Neural progenitor cell (in vitro differentiated cells): Measurements from ENCODE around the gene NUDT5. TPM values are rescaled to one million over a fixed set of nuclear protein-coding genes. Genes with fewer than 3 reads are reported as not detected.

ENCODE experiments used
- DNase-seq: peaks from one replicate; pipeline ENCODE4 v3.0.0-alpha.2; 2016; ENCODE audit warnings: low spot score
- H2AFZ ChIP-seq: fragments of 200-600 bp; sonication (generic); replicated peaks from 2 replicates; pipeline ENCODE4 v1.6.1; 2016; ENCODE audit warnings: antibody characterized with exemption
- H3F3A ChIP-seq: fragments of 200-600 bp; sonication (generic); 2 replicates; pipeline ENCODE4 v1.6.1; 2016; ENCODE audit warnings: antibody characterized with exemption, low read depth
- H3K27ac ChIP-seq: fragments of 200-600 bp; sonication (generic); 2 replicates; pipeline ENCODE4 v1.5.1; 2016; ENCODE audit warnings: mild to moderate bottlenecking
- H3K27me3 ChIP-seq: fragments of 200-600 bp; sonication (generic); 2 replicates; pipeline ENCODE4 v1.6.1; 2016; ENCODE audit warnings: mild to moderate bottlenecking, moderate library complexity
- H3K36me3 ChIP-seq: fragments of 200-600 bp; sonication (generic); 2 replicates; pipeline ENCODE4 v1.5.1; 2016
- H3K4me1 ChIP-seq: fragments of 200-600 bp; sonication (generic); 2 replicates; pipeline ENCODE4 v1.6.1; 2016; ENCODE audit warnings: mixed run types
- H3K4me2 ChIP-seq: fragments of 200-600 bp; sonication (generic); 2 replicates; pipeline ENCODE4 v1.6.1; 2016
- H3K4me3 ChIP-seq: fragments of 200-600 bp; sonication (generic); 2 replicates; pipeline ENCODE4 v1.5.1; 2016
- H3K79me2 ChIP-seq: fragments of 200-600 bp; sonication (generic); 2 replicates; pipeline ENCODE4 v1.6.1; 2016; ENCODE audit warnings: low read depth
- H3K9ac ChIP-seq: fragments of 200-600 bp; sonication (generic); 2 replicates; pipeline ENCODE4 v1.6.1; 2016
- H3K9me3 ChIP-seq: fragments of 200-600 bp; sonication (generic); 2 replicates; pipeline ENCODE4 v1.5.1; 2016; ENCODE audit warnings: low read depth
- H4K20me1 ChIP-seq: fragments of 200-600 bp; sonication (generic); 2 replicates; pipeline ENCODE4 v1.6.1; 2016; ENCODE audit warnings: low read depth
- H3K27ac Mint-ChIP-seq: 3 replicates; pipeline ENCODE4 v1.8.0; 2021; ENCODE audit warnings: mixed read lengths
- H3K27me3 Mint-ChIP-seq: 2 replicates; pipeline ENCODE4 v1.8.0; 2022; ENCODE audit warnings: low read depth, mild to moderate bottlenecking, inconsistent platforms, moderate library complexity, mixed read lengths; ENCODE audit not compliant: insufficient read depth
- H3K36me3 Mint-ChIP-seq: 3 replicates; pipeline ENCODE4 v1.8.0; 2021; ENCODE audit warnings: mixed read lengths
- H3K4me1 Mint-ChIP-seq: 3 replicates; pipeline ENCODE4 v1.8.0; 2021; ENCODE audit warnings: mixed read lengths
- H3K4me3 Mint-ChIP-seq: 3 replicates; pipeline ENCODE4 v1.8.0; 2021; ENCODE audit warnings: mild to moderate bottlenecking, moderate library complexity, mixed read lengths
- H3K9me3 Mint-ChIP-seq: 3 replicates; pipeline ENCODE4 v1.8.0; 2020; ENCODE audit warnings: mixed read lengths
- EZH2 ChIP-seq: fragments of 200-600 bp; sonication (generic); IDR thresholded peaks from 2 replicates; pipeline ENCODE4 v1.6.1; 2017; ENCODE audit warnings: antibody characterized with exemption, mild to moderate bottlenecking, moderate library complexity
- EZH2phosphoT487 ChIP-seq: fragments of 200-600 bp; sonication (generic); IDR thresholded peaks from 2 replicates; pipeline ENCODE4 v1.6.1; 2017; ENCODE audit warnings: antibody characterized with exemption
- total RNA-seq: library from RNA; depleted of rRNA; stranded (reverse); fragments of >200 nt; gene quantifications from 2 replicates; pipeline ENCODE4 v1.2.3, GENCODE V29; 2015; ENCODE audit warnings: low replicate concordance
- TF ChIP-seq, protein P1 (sequence below): fragments of 200-600 bp; sonication (generic); IDR thresholded peaks from 2 replicates; pipeline ENCODE4 v1.5.1; 2017; ENCODE audit warnings: antibody characterized with exemption, mild to moderate bottlenecking

The NUDT5 gene
- total RNA-seq, 1 donor from 2014 or later: 85.0 TPM

GRCh38 chr10:12150163-12150562 lies 45.5 kb downstream of the NUDT5 start:
- H3K9me3 ChIP-seq: no peaks in the 10 kb centered on the region

DNA sequence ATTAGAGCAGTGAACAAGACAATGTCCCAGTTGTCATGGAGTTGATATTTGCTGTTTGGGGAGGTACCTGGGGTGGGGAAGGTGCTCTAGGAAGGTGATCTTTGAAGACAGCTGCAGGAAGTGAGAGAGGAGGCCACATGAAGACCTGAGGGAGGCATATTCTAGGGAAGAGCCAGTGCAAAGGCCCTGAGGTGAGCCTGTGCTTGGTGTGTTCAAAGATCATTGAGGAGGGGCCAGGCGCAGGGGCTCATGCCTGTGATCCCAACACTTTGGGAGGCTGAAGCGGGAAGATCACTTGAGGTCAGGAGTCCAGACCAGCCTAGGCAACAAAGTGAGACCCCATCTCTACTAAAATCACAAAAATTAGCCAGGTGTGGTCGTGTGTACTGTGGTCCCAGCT lies 51.2 kb downstream of the NUDT5 start:
- no peak overlapping the region for H3K4me2 ChIP-seq
- Mint-ChIP-seq H3K9me3 (no peaks in the 10 kb centered on the region), H3K36me3 (peaks cover 28% of the 10 kb centered on the region), H3K4me3 (no peak overlapping the region), H3K27me3 (peaks cover 3% of the 10 kb centered on the region), H3K4me1 (no peaks in the 10 kb centered on the region), H3K27ac (no peak overlapping the region)
- no peak overlapping the region for H3K9ac ChIP-seq
- no peaks in the 10 kb centered on the region for H3K79me2 ChIP-seq
- TF ChIP-seq, protein P1, sequence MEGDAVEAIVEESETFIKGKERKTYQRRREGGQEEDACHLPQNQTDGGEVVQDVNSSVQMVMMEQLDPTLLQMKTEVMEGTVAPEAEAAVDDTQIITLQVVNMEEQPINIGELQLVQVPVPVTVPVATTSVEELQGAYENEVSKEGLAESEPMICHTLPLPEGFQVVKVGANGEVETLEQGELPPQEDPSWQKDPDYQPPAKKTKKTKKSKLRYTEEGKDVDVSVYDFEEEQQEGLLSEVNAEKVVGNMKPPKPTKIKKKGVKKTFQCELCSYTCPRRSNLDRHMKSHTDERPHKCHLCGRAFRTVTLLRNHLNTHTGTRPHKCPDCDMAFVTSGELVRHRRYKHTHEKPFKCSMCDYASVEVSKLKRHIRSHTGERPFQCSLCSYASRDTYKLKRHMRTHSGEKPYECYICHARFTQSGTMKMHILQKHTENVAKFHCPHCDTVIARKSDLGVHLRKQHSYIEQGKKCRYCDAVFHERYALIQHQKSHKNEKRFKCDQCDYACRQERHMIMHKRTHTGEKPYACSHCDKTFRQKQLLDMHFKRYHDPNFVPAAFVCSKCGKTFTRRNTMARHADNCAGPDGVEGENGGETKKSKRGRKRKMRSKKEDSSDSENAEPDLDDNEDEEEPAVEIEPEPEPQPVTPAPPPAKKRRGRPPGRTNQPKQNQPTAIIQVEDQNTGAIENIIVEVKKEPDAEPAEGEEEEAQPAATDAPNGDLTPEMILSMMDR: no peak
- TF ChIP-seq EZH2phosphoT487 (no peak), EZH2 (no peak)
- peaks cover 10% of the 10 kb centered on the region for H3K36me3 ChIP-seq
- no peaks in the 10 kb centered on the region for H3K4me1 ChIP-seq
- no peak overlapping the region for H3K27ac ChIP-seq
- no peak overlapping the region for H2AFZ ChIP-seq
- DNase-seq: no peak
- H4K20me1 ChIP-seq: peaks cover 2% of the 10 kb centered on the region
- no peak overlapping the region for H3K4me3 ChIP-seq
- H3K27me3 ChIP-seq: no peaks in the 10 kb centered on the region
- no peaks in the 10 kb centered on the region for H3K9me3 ChIP-seq
- H3F3A ChIP-seq: no peaks in the 10 kb centered on the region

More at GRCh38 chr10:12150163-12150562, 45.5 kb downstream of the NUDT5 start:
- H3K36me3 ChIP-seq: peaks cover 8% of the 10 kb centered on the region
- no peaks in the 10 kb centered on the region for H4K20me1 ChIP-seq
- no peak overlapping the region for H2AFZ ChIP-seq
- Mint-ChIP-seq H3K4me1 (no peaks in the 10 kb centered on the region), H3K9me3 (no peaks in the 10 kb centered on the region), H3K4me3 (no peak overlapping the region), H3K27me3 (no peaks in the 10 kb centered on the region), H3K36me3 (peaks cover 13% of the 10 kb centered on the region), H3K27ac (no peak overlapping the region)
- no peak for DNase-seq
- H3K9ac ChIP-seq: no peak overlapping the region
- no peaks in the 10 kb centered on the region for H3F3A ChIP-seq
- no peaks in the 10 kb centered on the region for H3K79me2 ChIP-seq
- H3K4me2 ChIP-seq: no peak overlapping the region
- no peaks in the 10 kb centered on the region for H3K4me1 ChIP-seq
- no peaks in the 10 kb centered on the region for H3K27me3 ChIP-seq
- no peak overlapping the region for H3K4me3 ChIP-seq
- H3K27ac ChIP-seq: no peak overlapping the region
- TF ChIP-seq, protein P1: no peak
- no peak for TF ChIP-seq EZH2
- TF ChIP-seq EZH2phosphoT487: no peak

GRCh38 chr10:12140038-12140437 lies 55.7 kb downstream of the NUDT5 start:
- Histone ChIP-seq H3K36me3 (peaks cover 23% of the 10 kb centered on the region), H3K27ac (no peak overlapping the region), H3K79me2 (no peaks in the 10 kb centered on the region), H3K27me3 (no peaks in the 10 kb centered on the region), H4K20me1 (peaks cover 2% of the 10 kb centered on the region), H3K4me3 (no peak overlapping the region), H3K9ac (no peak overlapping the region), H3K9me3 (no peaks in the 10 kb centered on the region), H3K4me1 (no peaks in the 10 kb centered on the region), H3F3A (no peaks in the 10 kb centered on the region), H2AFZ (no peak overlapping the region), H3K4me2 (no peak overlapping the region)
- peaks cover 29% of the 10 kb centered on the region for H3K36me3 Mint-ChIP-seq
- no peak overlapping the region for H3K4me3 Mint-ChIP-seq
- H3K27me3 Mint-ChIP-seq: peaks cover 3% of the 10 kb centered on the region
- no peaks in the 10 kb centered on the region for H3K9me3 Mint-ChIP-seq
- H3K4me1 Mint-ChIP-seq: no peaks in the 10 kb centered on the region
- DNase-seq: no peak
- TF ChIP-seq EZH2 (no peak), EZH2phosphoT487 (no peak)
- TF ChIP-seq, protein P1: no peak
- no peak overlapping the region for H3K27ac Mint-ChIP-seq
